ENCODE results near the gene TENT4B.

DNA sequence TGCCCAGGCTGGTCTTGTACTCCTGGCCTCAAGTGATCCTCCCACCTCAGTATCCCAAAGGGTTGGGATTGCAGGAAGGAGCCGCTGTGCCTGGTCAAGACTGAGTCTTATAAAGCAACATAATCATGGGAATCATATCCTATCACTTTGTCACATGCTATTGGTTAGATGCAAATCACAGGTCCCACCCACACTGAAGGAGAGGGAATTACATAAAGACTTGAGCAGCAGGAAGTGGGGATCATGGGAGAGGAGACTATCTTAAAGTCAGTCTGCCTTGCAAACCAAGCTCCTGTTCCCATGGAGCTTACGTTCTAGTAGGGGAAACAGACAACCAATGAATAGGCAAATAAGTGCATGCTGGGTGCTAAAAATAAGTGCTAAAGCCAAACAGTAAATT lies 28.3 kb upstream of the TENT4B start:
- TF ChIP-seq, protein P1, sequence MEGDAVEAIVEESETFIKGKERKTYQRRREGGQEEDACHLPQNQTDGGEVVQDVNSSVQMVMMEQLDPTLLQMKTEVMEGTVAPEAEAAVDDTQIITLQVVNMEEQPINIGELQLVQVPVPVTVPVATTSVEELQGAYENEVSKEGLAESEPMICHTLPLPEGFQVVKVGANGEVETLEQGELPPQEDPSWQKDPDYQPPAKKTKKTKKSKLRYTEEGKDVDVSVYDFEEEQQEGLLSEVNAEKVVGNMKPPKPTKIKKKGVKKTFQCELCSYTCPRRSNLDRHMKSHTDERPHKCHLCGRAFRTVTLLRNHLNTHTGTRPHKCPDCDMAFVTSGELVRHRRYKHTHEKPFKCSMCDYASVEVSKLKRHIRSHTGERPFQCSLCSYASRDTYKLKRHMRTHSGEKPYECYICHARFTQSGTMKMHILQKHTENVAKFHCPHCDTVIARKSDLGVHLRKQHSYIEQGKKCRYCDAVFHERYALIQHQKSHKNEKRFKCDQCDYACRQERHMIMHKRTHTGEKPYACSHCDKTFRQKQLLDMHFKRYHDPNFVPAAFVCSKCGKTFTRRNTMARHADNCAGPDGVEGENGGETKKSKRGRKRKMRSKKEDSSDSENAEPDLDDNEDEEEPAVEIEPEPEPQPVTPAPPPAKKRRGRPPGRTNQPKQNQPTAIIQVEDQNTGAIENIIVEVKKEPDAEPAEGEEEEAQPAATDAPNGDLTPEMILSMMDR (conservative IDR thresholded peaks at IDR 0.05; ENCODE audit: low read length), result no peak
- TF ChIP-seq EZH2phosphoT487 (IDR thresholded peaks at IDR 0.05; ENCODE audit: borderline replicate concordance, low read depth, low read length), result no peak
